LNCAP (cell line): Measurements from ENCODE around the gene UBE2O.

ENCODE experiments used
- TF ChIP-seq, protein P1 (sequence below): fragments of 450-650 bp; IDR thresholded peaks from 2 replicates; pipeline ENCODE4 v1.5.1; 2017; ENCODE audit warnings: mild to moderate bottlenecking

Gene UBE2O

DNA sequence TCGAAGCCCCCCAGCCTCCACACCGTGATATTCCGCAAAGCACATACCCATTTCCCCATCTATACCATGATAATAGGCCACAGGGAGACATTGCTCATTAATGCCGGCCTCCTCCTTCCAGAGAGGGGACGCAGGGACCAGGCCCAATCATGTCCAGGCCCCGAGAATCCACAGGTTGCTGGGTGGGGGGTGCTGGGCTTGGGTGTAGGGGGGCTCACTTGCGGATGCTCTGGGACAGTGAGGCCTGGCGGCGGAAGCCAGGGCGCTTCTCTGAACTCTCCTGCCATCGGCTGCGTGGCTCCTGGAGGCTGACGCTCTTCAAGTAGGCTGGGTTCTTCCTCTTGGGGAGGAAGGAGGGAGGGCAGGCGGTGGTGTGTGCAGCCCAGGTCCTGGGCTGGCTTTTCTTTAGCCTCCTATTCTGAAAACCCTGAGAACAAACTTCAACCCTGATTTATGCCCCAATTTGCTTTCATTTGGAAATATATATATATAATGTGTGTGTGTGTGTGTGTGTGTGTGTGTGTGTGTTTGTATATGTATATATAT is 26.6 kb upstream of the UBE2O start:
- TF ChIP-seq, protein P1, sequence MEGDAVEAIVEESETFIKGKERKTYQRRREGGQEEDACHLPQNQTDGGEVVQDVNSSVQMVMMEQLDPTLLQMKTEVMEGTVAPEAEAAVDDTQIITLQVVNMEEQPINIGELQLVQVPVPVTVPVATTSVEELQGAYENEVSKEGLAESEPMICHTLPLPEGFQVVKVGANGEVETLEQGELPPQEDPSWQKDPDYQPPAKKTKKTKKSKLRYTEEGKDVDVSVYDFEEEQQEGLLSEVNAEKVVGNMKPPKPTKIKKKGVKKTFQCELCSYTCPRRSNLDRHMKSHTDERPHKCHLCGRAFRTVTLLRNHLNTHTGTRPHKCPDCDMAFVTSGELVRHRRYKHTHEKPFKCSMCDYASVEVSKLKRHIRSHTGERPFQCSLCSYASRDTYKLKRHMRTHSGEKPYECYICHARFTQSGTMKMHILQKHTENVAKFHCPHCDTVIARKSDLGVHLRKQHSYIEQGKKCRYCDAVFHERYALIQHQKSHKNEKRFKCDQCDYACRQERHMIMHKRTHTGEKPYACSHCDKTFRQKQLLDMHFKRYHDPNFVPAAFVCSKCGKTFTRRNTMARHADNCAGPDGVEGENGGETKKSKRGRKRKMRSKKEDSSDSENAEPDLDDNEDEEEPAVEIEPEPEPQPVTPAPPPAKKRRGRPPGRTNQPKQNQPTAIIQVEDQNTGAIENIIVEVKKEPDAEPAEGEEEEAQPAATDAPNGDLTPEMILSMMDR: no peak

GRCh38 chr17:76478730-76479514 is 26.0 kb upstream of the UBE2O start:
- TF ChIP-seq, protein P1: no peak

DNA sequence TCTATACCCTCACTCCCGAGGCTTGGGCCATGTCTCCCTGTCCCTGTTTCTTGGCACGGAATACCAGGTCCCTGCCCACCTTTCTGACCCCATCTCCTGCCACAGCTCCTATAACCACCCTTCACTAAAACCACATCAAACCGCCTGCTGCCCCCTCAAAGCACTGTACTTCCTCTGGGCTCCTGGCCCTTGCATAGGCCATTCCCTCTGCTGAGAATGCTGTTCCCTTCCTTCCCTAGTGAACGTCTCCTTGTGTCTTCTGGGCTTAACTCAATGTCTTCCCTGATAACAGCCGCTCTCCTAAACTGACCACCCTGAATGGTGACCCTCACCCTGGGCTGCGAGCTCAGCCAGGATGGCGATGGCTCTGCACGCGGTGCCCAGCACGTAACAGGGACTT is 25.1 kb upstream of the UBE2O start:
- TF ChIP-seq, protein P1: no peak

DNA sequence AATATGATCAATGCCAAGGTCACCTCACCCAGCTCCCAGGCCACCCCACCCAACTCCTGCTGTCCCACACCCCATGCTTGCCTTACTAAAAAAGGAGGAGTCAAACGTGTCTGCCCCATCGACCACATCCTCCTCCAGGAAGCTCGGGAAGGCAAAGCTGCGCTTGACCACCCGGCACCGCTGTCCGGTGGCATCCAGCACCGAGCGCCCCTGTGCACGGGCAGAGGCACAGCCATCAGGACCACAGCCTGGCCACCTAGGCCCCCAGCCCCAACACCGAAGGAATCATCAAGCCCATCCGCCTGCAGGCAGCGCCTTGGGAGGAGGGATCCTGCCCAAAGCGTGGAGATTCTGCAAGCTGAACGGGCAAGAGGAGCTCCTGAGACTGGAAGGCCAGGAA is 24.6 kb upstream of the UBE2O start:
- TF ChIP-seq, protein P1: no peak

DNA sequence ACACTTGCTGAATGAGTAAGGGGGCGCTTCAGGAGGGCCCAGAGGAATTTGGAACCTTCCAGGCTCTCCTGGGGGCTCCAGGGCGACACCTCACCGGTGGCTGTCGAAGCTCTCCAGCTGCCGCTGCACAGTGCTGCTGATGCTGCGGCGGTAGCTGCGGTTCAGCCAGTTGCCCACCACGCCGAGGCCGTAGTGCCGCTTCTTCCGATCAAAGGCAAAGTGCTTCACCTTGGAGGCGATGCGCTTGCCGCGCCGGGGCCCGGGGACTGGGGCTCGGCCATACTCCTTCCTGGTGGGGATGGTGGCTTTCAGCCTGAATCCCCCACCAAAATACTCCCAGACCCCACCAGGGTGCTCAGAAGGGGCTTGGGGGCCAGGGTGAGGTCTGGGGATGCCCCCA is 23.8 kb upstream of the UBE2O start:
- TF ChIP-seq, protein P1: no peak

DNA sequence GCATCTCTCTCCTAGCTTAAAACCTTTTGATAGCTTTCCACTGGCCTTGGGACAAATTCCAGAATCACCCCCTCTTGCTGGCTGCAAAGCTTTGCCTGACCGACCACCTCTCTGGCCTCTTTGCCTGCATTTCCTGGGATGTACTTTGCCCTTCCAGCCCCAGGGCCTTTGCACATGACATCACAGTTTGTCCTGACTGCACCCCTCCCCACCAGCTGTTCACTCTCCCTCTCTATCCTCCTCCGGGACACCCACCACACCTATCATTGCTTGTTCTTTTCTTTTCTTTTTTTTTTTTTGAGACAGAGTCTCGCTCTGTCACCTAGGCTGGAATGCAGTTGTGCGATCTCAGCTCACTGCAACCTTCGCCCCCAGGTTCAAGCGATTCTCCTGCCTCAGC is 22.4 kb upstream of the UBE2O start:
- TF ChIP-seq, protein P1: no peak

GRCh38 chr17:76474894-76475293 is 21.9 kb upstream of the UBE2O start:
- TF ChIP-seq, protein P1: no peak
